WTC11 (cell line): ENCODE data around the gene SLC30A4.

ENCODE experiments used
- CTCF ChIP-seq: fragments of 200-600 bp; IDR thresholded peaks from 2 replicates; pipeline ENCODE4 v1.8.0; 2022; ENCODE audit warnings: antibody characterized with exemption
- ELF4 ChIP-seq: sonication (generic); formaldehyde crosslinking; IDR thresholded peaks from 2 replicates; pipeline ENCODE4 v1.8.1; 2022; ENCODE audit warnings: low read depth, mild to moderate bottlenecking, moderate library complexity, missing genetic modification reagents
- JUN ChIP-seq: sonication (generic); formaldehyde crosslinking; IDR thresholded peaks from 2 replicates; pipeline ENCODE4 v1.8.0; 2023; ENCODE audit warnings: mild to moderate bottlenecking, missing genetic modification reagents
- NR2C2 ChIP-seq: sonication (generic); formaldehyde crosslinking; IDR thresholded peaks from 2 replicates; pipeline ENCODE4 v1.8.0; 2022; ENCODE audit warnings: mild to moderate bottlenecking, missing genetic modification reagents
- SP1 ChIP-seq: sonication (generic); formaldehyde crosslinking; conservative IDR thresholded peaks from 2 replicates; pipeline ENCODE4 v1.8.1; 2022; ENCODE audit warnings: missing genetic modification reagents
- ZNF416 ChIP-seq: fragments of 250-450 bp; sonication (Bioruptor Pico); IDR thresholded peaks from 2 replicates; pipeline ENCODE4 v1.9.0; 2021; ENCODE audit warnings: mild to moderate bottlenecking, inconsistent platforms
- TF ChIP-seq, protein P1 (sequence below): sonication (generic); formaldehyde crosslinking; IDR thresholded peaks from 2 replicates; pipeline ENCODE4 v1.8.1; 2022; ENCODE audit warnings: low read depth, missing genetic modification reagents, borderline replicate concordance
- TF ChIP-seq, protein P2 (sequence below): fragments of 250-450 bp; sonication (Bioruptor Pico); IDR thresholded peaks from 2 replicates; pipeline ENCODE4 v1.8.0; 2021; ENCODE audit warnings: mild to moderate bottlenecking

- TF ChIP-seq CTCF, result no peak
- TF ChIP-seq ELF4, result no peak
- TF ChIP-seq, protein P1, sequence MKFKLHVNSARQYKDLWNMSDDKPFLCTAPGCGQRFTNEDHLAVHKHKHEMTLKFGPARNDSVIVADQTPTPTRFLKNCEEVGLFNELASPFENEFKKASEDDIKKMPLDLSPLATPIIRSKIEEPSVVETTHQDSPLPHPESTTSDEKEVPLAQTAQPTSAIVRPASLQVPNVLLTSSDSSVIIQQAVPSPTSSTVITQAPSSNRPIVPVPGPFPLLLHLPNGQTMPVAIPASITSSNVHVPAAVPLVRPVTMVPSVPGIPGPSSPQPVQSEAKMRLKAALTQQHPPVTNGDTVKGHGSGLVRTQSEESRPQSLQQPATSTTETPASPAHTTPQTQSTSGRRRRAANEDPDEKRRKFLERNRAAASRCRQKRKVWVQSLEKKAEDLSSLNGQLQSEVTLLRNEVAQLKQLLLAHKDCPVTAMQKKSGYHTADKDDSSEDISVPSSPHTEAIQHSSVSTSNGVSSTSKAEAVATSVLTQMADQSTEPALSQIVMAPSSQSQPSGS (CRISPR knock-in tag), result no peak
- no peak for TF ChIP-seq SP1
- TF ChIP-seq, protein P2, sequence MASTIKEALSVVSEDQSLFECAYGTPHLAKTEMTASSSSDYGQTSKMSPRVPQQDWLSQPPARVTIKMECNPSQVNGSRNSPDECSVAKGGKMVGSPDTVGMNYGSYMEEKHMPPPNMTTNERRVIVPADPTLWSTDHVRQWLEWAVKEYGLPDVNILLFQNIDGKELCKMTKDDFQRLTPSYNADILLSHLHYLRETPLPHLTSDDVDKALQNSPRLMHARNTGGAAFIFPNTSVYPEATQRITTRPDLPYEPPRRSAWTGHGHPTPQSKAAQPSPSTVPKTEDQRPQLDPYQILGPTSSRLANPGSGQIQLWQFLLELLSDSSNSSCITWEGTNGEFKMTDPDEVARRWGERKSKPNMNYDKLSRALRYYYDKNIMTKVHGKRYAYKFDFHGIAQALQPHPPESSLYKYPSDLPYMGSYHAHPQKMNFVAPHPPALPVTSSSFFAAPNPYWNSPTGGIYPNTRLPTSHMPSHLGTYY, result no peak
- no peak for TF ChIP-seq JUN
- TF ChIP-seq NR2C2, result no peak
- no peak for TF ChIP-seq ZNF416
Observed at GRCh38 chr15:45540531-45540930, 18.0 kb upstream of the SLC30A4 start.
